Endothelial cell of umbilical vein (primary cell): ENCODE results near the gene POLN. TPM values are rescaled to one million over a fixed set of nuclear protein-coding genes. Genes with fewer than 3 reads are reported as not detected.

Experiments
- BruUV-seq: library from RNA; stranded (reverse); fragments of 400-500 nt; replicated peaks from 2 replicates; lab custom pipeline; 2021; lab: Mats Ljungman, UMichigan
- CTCF ChIA-PET: fragments of 300-600, 350-600 bp; sonication (Branson Sonifier 250); formaldehyde crosslinking; loops from one replicate; lab custom pipeline; 2021; ENCODE audit warnings: antibody characterized with exemption, inconsistent platforms; lab: Charles Lee
- POLR2A ChIA-PET: fragments of 300-600, 350-600 bp; sonication (Branson Sonifier 250); formaldehyde crosslinking; loops from one replicate; lab custom pipeline; 2021; ENCODE audit warnings: antibody characterized with exemption, inconsistent platforms; lab: Charles Lee
- DNase-seq: peaks from one replicate; pipeline ENCODE4 v3.0.0-alpha.2; 2011; ENCODE audit warnings: low read depth, low spot score
- FAIRE-seq: peaks from 2 replicates; lab custom pipeline; 2011; peaks lifted over from hg19 to GRCh38; lab: Jason Lieb, UNC
- H2AFZ ChIP-seq: 2 replicates; pipeline ENCODE4 v1.6.0; 2012; ENCODE audit warnings: low read depth, low read length, control low read depth, inconsistent platforms
- H3K27ac ChIP-seq: 2 replicates; pipeline ENCODE4 v1.5.1; 2011; ENCODE audit warnings: low read depth, mild to moderate bottlenecking, control low read depth, low read length, moderate library complexity; ENCODE audit not compliant: insufficient read depth
- H3K27me3 ChIP-seq, 2 experiments: 2 replicates each; pipeline versions ENCODE4 v1.6.0 to v1.6.1; 2011; ENCODE audit warnings: low read length in 2 of 2, mixed read lengths in 1 of 2; ENCODE audit not compliant: control insufficient read depth in 2 of 2, insufficient read depth in 2 of 2
- H3K36me3 ChIP-seq, 2 experiments: 2 replicates in 1 of 2; 3 replicates in 1 of 2; pipeline ENCODE4 v1.5.1; 2011; ENCODE audit warnings: low read length in 2 of 2, mild to moderate bottlenecking in 1 of 2, moderate library complexity in 1 of 2; ENCODE audit not compliant: control insufficient read depth in 2 of 2, insufficient read depth in 2 of 2; ENCODE audit errors: extremely low read depth in 1 of 2
- H3K4me1 ChIP-seq: 3 replicates; pipeline ENCODE4 v1.5.1; 2011; ENCODE audit warnings: mild to moderate bottlenecking, low read length; ENCODE audit not compliant: control insufficient read depth, insufficient read depth; ENCODE audit errors: extremely low read depth
- H3K4me2 ChIP-seq: 2 replicates; pipeline ENCODE4 v1.6.1; 2011; ENCODE audit warnings: low read length, control low read depth, mixed read lengths; ENCODE audit not compliant: insufficient read depth
- H3K4me3 ChIP-seq, 3 experiments: fragments of 200-600 bp in 1 of 3; sonication (generic), shearing (Covaris generic) in 1 of 3; replicated peaks in 1 of 3; 2 replicates each; pipeline ENCODE4 v1.5.1; 2011 to 2016; ENCODE audit warnings: control low read depth in 3 of 3, low read length in 3 of 3, mild to moderate bottlenecking in 2 of 3, inconsistent platforms in 1 of 3, low read depth in 1 of 3, moderate library complexity in 1 of 3; ENCODE audit not compliant: insufficient read depth in 1 of 3
- H3K79me2 ChIP-seq: 2 replicates; pipeline ENCODE4 v1.6.0; 2012; ENCODE audit warnings: low read length, inconsistent platforms; ENCODE audit not compliant: control insufficient read depth, insufficient read depth
- H3K9ac ChIP-seq: replicated peaks from 2 replicates; pipeline ENCODE3; 2011; ENCODE audit warnings: low read length, control low read depth; ENCODE audit not compliant: insufficient read depth; ENCODE audit errors: extremely low read depth
- H3K9me1 ChIP-seq: replicated peaks from 3 replicates; pipeline ENCODE4 v1.6.0; 2011; ENCODE audit warnings: mild to moderate bottlenecking, low read length; ENCODE audit not compliant: control insufficient read depth, insufficient read depth; ENCODE audit errors: extremely low read depth
- H3K9me3 ChIP-seq: replicated peaks from 2 replicates; pipeline ENCODE4 v1.5.1; 2012; ENCODE audit warnings: low read length, inconsistent platforms; ENCODE audit not compliant: control insufficient read depth, insufficient read depth
- H4K20me1 ChIP-seq: replicated peaks from 2 replicates; pipeline ENCODE3; 2011; ENCODE audit warnings: mild to moderate bottlenecking, low read length; ENCODE audit not compliant: control insufficient read depth, insufficient read depth; ENCODE audit errors: extremely low read depth
- CTCF ChIP-seq, 2 donors: IDR thresholded peaks; 1 replicate in 1 of 2; 2 replicates in 1 of 2; pipeline ENCODE4 v1.5.1; 2011; ENCODE audit warnings: low read length in 2 of 2, mild to moderate bottlenecking in 2 of 2, moderate library complexity in 2 of 2, control low read depth in 1 of 2, inconsistent platforms in 1 of 2, low read depth in 1 of 2; ENCODE audit not compliant: insufficient read depth in 1 of 2; ENCODE audit errors: extremely low read depth in 1 of 2
- EZH2 ChIP-seq: IDR thresholded peaks from 2 replicates; pipeline ENCODE4 v1.6.1; 2012; ENCODE audit warnings: borderline replicate concordance, low read depth, mild to moderate bottlenecking, moderate library complexity, low read length, inconsistent platforms; ENCODE audit not compliant: severe bottlenecking
- FOS ChIP-seq: IDR thresholded peaks from 2 replicates; pipeline ENCODE4 v1.6.1; 2011; ENCODE audit warnings: mild to moderate bottlenecking, low read length, moderate library complexity, borderline replicate concordance; ENCODE audit not compliant: insufficient read depth
- GATA2 ChIP-seq: IDR thresholded peaks from 2 replicates; pipeline ENCODE4 v1.7.0; 2011; ENCODE audit warnings: low read depth, mild to moderate bottlenecking, moderate library complexity, mixed read lengths, low read length; ENCODE audit not compliant: insufficient read length, insufficient read depth
- JUN ChIP-seq: IDR thresholded peaks from 2 replicates; pipeline ENCODE4 v1.6.1; 2011; ENCODE audit warnings: borderline replicate concordance, low read depth; ENCODE audit not compliant: insufficient read length, insufficient read depth
- MAX ChIP-seq: IDR thresholded peaks from 2 replicates; pipeline ENCODE4 v1.6.1; 2011; ENCODE audit not compliant: insufficient read depth, insufficient read length
- MYC ChIP-seq: IDR thresholded peaks from one replicate; pipeline ENCODE4 v1.6.1; 2011; ENCODE audit warnings: mild to moderate bottlenecking, low read depth, low read length
- POLR2A ChIP-seq: IDR thresholded peaks from 2 replicates; pipeline ENCODE4 v1.6.1; 2012; ENCODE audit warnings: low read depth, mild to moderate bottlenecking, control low read depth, low read length
- POLR2AphosphoS5 ChIP-seq: IDR thresholded peaks from 2 replicates; pipeline ENCODE4 v1.6.1; 2012; ENCODE audit warnings: low read depth, mild to moderate bottlenecking, control low read depth, low read length, moderate library complexity; ENCODE audit not compliant: insufficient read depth
- dilution Hi-C: fragments of 300-500 bp; cut with MboI; formaldehyde crosslinking; loops from one replicate; pipeline ENCODE4 v1.15.0; 2019; ENCODE audit warnings: low sequenced_read_pairs; ENCODE audit not compliant: extremely low pct_ligation_motif_present
- intact Hi-C: fragments of 100-400 bp; cut with micrococcal nuclease; formaldehyde crosslinking; loops from one replicate; pipeline ENCODE4 v1.10.0; 2022
- polyA plus RNA-seq, 4 experiments: library from polyadenylated mRNA; depleted of rRNA in 3 of 4; stranded (reverse) in 3 of 4; unstranded in 1 of 4; fragments of >200 nt; gene quantifications; 2 replicates each; pipeline versions ENCODE4 v1.2.1 to v1.2.3, GENCODE V29; 2011 to 2012; ENCODE audit warnings: missing spikeins in 1 of 4
- total RNA-seq: library from RNA; stranded (reverse); gene quantifications from 2 replicates; pipeline ENCODE4 v1.2.3, GENCODE V29; 2021

POLN gene
- total and polyA plus RNA-seq, 2 donors (not counting 3 experiments of a cell fraction or from before 2014, with no cell fraction given): 1.3 to 4.2 TPM

- no peaks in the 10 kb centered on the region for H3K4me1 ChIP-seq
- H2AFZ ChIP-seq: no peak overlapping the region
- DNase-seq: no peak
- H3K27me3 ChIP-seq: peaks cover 8 to 11% of the 10 kb centered on the region in 2 experiments
- dilution Hi-C loops (no loop called here), intact Hi-C loops (no loop called here)
- ChIA-PET CTCF (no interaction called here), POLR2A (no interaction called here)
- no peaks in the 10 kb centered on the region for H3K36me3 ChIP-seq
- H4K20me1 ChIP-seq: no peaks in the 10 kb centered on the region
- H3K79me2 ChIP-seq: no peaks in the 10 kb centered on the region
- FAIRE-seq: no peak
- no peaks in the 10 kb centered on the region for H3K9me3 ChIP-seq
- H3K4me3 ChIP-seq: no peak overlapping the region
- H3K27ac ChIP-seq: no peak overlapping the region
- no TSS peak for BruUV-seq
- H3K9me1 ChIP-seq: no peaks in the 10 kb centered on the region
- TF ChIP-seq FOS (no peak), MAX (no peak), MYC (no peak), POLR2A (no peak)
- no peak overlapping the region for H3K9ac ChIP-seq
- H3K4me2 ChIP-seq: no peak overlapping the region
These were observed 194.8 kb downstream of the POLN start for GRCh38 chr4:2047031-2047660.

GRCh38 chr4:2046031-2046961 lies 195.6 kb downstream of the POLN start:
- no peaks in the 10 kb centered on the region for H4K20me1 ChIP-seq
- FAIRE-seq (no peak), DNase-seq (no peak)
- dilution Hi-C loops (no loop called here), intact Hi-C loops (no loop called here)
- ChIA-PET CTCF (no interaction called here), POLR2A (no interaction called here)
- no peak overlapping the region for H3K4me3 ChIP-seq
- no peaks in the 10 kb centered on the region for H3K9me1 ChIP-seq
- TF ChIP-seq CTCF (IDR thresholded peaks at IDR 0.05; ENCODE audit: extremely low read depth in 1 of 2, insufficient read depth in 1 of 2, low read depth in 1 of 2, low read length in 2 of 2) (no peak), MYC (no peak), EZH2 (no peak), POLR2AphosphoS5 (no peak), FOS (no peak), POLR2A (no peak), JUN (no peak), GATA2 (no peak), MAX (no peak)
- no peak overlapping the region for H3K9ac ChIP-seq
- BruUV-seq: no TSS peak
- H3K4me1 ChIP-seq: no peaks in the 10 kb centered on the region
- H3K36me3 ChIP-seq: no peaks in the 10 kb centered on the region
- H2AFZ ChIP-seq: no peak overlapping the region
- peaks cover 5 to 7% of the 10 kb centered on the region in 2 experiments for H3K27me3 ChIP-seq
- no peak overlapping the region for H3K4me2 ChIP-seq
- no peaks in the 10 kb centered on the region for H3K9me3 ChIP-seq
- no peak overlapping the region for H3K27ac ChIP-seq
- H3K79me2 ChIP-seq: no peaks in the 10 kb centered on the region
